Fibroblast of skin of right quadriceps (primary cell): ENCODE data around the gene NLK.
A peak's percentile ranks its signal among the peaks of the same experiment; 100 is the strongest.
"Not testable (repeated sequence)": the region's sequence is repeated elsewhere in the genome, so short reads cannot be mapped to it uniquely, and the experiment has no call there.

Experiments used
- DNase-seq: peaks from one replicate; pipeline ENCODE4 v3.0.0-alpha.2; 2013

Gene NLK

GRCh38 chr17:28204751-28205150 is 162.3 kb downstream of the NLK start:
- DNase-seq: peak; percentile 52

GRCh38 chr17:28206292-28206691 is 163.8 kb downstream of the NLK start:
- no peak for DNase-seq

DNA sequence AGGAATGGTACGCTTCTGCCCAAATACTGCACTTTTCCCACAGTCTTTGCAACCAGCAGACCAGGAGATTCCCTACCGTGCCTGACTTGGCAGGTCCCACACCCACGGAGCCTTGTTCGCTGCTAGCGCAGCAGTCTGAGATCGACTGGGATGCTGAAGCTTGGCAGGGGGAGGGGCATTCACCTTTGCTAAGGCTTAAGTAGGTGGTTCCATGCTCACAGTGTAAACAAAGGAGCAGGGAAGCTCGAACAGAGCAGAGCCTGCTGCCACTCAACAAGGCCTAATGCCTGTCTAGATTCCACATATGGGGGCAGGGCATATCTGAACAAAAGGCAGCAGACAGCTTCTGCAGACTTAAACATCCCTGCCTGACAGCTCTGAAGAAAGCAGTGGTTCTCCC is 169.3 kb downstream of the NLK start:
- no peak for DNase-seq

- DNase-seq: not testable (repeated sequence)
These were observed 171.1 kb downstream of the NLK start for GRCh38 chr17:28213578-28213977.

GRCh38 chr17:28216052-28216451 is 173.6 kb downstream of the NLK start:
- no peak for DNase-seq

- no peak for DNase-seq
These were observed 174.1 kb downstream of the NLK start for GRCh38 chr17:28216528-28216927.

DNA sequence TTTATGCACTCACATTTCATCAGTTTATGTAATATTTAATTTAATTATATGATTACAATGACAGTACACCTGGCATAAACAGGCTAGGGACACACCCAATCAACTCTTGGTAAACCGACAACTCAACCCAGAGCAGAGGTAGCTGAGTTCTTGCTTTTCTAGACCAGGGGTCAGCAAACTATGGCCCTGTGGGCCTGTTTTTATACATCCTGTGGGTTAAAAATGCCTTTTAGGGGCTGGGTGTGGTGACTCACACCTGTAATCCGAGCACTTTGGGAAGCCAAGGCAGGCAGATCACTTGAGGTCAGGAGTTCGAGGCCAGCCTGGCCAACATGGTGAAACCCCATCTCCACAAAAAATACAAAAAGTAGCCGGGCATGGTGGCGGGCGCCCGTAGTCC is 177.3 kb downstream of the NLK start:
- no peak for DNase-seq

- DNase-seq: no peak
These were observed 179.4 kb downstream of the NLK start for GRCh38 chr17:28221751-28222414.

DNA sequence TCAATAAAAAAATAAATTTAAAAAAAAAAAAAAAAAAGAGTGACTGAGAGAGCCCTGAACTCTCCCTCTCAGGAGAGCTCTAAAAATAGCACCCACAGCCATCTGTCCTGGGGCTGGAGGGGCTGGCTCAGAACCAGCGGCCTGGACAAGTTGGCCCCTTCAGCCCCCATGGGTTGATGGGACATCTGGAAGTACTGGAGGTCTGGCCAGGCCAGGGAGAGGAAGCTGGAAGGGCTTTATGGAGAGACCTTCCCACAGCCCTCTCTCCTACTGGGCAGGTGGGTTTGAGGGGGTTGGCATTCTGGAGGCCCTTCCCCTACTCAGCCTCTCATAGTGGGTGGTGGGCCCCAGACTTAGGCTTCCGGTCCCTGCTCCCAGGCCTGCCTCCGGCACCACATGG is 182.8 kb downstream of the NLK start:
- no peak for DNase-seq

- no peak for DNase-seq
These were observed 183.4 kb downstream of the NLK start for GRCh38 chr17:28225867-28226266.

DNA sequence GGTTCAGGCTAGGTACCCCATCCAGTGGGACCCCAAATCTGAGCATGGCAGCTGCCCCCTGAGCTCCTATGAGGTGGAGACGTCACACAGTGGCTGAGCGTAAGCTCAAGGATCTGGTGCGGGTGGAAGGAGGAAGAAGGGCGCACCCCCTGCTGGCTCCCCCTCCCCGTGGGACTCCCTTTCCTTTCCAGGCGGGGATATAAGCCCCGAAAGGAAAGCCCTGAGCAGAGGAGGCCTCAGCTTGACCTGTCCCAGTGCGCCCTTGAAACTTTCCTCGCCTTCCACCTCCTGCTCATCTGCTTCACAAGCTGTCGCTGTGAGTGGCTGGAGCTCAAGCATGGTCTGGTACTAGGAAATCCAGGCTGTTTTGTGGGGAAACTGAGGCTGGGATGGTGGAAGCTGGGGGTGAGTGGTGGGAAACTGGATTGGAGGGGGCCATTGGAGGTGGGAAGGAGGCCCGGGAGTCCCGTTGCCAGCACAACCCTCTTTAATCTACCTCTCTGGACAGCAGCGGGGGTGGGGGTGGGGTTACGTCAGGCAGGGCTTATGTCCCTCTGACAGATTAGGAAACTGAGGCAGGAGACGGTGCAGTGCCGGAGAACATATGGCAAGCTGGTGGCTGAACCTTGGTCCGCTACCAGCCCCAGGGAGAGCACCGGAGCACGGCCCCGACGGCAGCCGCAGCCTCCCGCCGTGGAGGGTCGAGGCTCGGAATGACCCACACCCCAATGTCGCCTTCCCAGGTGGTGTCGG is 184.3 kb downstream of the NLK start:
- no peak for DNase-seq

DNA sequence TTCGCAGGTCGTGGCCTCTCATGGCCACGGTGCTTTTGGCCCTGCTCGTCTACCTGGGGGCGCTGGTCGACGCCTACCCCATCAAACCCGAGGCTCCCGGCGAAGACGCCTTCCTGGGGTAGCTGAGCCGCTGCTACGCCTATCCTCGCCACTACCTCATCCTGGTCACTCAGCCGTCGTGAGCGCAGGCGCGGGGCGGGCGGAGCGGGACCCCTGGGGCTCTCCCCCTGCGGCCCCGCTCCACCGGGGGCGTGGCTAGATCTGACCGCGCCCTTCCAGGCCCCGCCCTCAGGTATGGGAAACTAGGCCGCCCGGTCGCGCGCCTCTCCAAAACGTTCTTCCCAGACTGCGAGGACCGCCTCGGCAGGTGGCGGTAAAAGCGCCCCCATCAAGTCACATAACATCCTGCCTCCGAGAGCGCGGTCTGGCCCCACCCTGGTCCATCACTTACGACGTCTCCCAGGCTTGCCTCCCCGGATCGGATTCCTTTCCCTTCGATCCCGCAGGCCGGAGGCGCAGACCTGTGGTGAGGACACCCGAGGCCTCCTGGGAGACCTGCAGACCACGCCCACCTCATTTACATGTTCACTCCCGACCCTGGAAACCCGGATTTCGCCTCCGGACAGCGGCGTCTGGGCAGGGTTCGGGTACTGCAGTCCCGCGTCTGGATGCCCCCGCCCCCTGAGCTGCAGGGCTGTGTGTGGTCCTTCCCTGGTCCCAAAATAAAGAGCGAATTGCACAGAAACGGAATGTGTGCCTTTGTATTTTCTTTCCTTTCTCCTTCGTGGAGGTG is 185.0 kb downstream of the NLK start:
- DNase-seq: peak; percentile 15

- no peak for DNase-seq
These were observed 185.8 kb downstream of the NLK start for GRCh38 chr17:28228109-28228840.

GRCh38 chr17:28228986-28229729 is 186.7 kb downstream of the NLK start:
- DNase-seq: no peak

DNA sequence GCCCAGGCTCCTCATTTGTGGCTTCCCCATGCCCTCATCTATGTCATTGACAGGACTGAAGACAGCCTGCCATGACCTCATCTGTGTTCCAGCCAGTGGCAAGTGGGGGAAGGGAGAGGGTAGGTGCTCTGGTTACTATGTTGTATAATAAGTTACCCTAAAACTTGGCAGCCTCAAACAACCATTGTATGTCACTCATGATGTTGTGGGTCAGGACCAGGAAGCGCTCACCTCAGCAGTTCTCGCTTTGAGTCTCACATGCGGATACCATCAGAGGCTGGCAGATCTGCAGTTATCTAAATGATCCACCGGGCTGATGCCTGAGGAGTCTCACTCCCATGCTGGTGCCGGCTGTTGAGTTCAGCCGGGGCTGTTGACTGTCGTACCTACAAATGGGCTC is 187.5 kb downstream of the NLK start:
- no peak for DNase-seq

- DNase-seq: not testable (repeated sequence)
These were observed 188.1 kb downstream of the NLK start for GRCh38 chr17:28230607-28231006.

DNA sequence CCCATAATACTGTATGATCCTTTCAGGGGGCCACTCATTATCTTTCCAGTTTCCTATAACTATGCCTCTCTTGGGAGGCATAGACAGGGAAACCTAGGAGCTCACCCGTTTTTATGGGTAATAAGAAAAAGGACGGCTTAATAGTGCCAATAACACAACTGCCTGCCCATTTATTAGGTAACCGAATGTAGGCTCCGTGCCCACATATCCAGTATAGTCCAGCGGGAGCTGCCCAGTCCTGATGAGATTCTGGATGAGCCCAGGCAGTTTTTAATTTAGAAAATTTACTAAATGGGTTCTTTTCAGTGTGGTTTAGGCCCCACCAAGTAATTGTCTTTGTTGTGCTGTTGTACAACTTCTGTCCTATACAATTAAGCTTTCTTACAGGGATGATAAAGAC is 189.1 kb downstream of the NLK start:
- not testable (repeated sequence) for DNase-seq

DNA sequence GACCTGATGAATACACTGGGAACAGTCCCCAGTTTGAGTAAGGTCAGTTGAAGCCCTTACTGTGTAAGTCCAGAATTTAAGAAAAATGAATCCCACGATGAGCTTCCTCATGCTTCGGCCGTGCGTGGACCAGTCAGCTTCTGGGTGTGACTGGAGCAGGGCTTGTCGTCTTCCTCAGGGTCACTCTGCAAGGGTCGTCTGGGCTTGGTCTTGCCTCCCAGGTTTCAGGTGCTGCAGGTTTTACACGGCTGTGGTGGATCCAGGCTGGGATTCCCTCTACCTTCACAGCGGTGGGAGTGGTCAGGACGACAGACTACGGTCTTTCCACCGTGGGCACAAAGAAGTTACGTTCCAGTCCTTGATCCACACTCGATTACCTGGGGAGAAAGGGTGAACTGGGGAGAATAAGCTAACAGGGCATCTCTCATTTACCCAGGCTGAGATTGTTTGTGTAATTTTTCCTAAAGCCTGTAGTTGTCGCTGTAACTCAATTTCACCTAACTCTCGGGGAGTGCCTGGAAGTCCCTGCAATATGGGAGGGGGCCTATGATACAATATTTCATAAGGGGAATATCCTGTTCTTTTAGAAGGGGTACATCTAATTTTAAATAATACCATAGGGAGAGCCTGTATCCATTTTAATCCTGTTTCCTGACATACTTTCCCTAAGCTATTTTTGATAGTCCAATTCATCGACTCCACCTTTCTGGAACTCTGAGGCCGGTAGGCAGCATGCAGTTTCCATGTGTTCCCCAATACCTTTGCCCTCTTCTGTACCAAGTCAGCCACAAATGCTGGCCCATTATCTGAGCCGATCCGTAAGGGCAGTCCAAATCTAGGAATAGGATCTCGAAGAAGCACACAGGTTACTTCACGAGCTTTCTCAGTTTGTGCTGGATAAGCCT is 190.7 kb downstream of the NLK start:
- not testable (repeated sequence) for DNase-seq

DNA sequence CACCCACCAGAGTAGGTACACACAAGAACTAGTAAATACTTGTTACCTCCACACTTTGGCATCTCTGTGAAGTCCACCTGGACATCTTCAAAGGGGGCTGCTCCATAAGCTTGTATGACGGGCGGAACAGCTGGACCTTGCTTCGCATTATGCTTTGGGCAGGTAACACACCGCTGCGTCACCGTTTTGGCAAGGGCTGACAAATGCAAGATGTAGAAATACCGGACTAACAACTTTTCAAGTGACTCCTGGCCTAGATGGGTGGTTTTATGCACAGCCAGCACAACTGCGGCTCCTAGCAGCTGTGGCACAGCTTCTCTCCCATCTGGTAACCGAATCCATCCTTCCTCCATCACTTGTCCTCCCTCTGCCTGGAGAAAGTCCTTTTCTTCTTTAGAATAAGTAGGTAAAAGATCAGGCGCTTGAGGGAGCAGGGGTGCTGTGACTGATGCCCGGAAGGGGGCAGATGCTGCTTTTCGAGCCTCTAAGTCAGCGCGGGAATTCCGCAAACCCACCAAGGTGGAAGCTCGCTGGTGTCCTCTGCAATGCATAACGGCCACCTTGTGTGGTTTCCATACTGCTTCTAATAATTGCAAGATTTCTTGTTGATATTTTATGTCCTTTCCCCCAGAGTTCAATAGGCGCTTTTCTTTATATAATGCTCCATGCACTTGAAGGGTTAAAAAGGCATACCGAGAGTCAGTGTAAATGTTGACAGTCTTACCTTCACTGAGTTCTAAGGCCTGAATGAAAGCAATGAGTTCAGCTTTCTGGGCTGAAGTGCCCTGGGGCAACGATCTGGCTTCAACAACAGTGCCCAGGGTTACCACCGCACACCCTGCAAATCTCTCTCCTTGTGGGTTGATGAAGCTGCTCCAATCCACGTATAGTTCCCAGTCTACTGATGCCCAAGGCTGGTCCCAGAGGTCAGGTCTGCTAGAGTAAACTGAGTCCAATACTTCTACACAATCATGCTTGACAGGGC is 191.7 kb downstream of the NLK start:
- not testable (repeated sequence) for DNase-seq
